GM10266 (cell line): ENCODE data around the gene RAF1.
"Not testable (repeated sequence)": the region's sequence is repeated elsewhere in the genome, so short reads cannot be mapped to it uniquely, and the experiment has no call there.

Source experiments
- DNase-seq: peaks from one replicate; pipeline ENCODE4 v3.0.0; 2012; ENCODE audit errors: extremely low spot score
- TF ChIP-seq, protein P1 (sequence below): IDR thresholded peaks from 2 replicates; pipeline ENCODE4 v1.5.1; 2012; ENCODE audit warnings: mild to moderate bottlenecking, low read depth; ENCODE audit not compliant: control insufficient read depth, insufficient read depth; ENCODE audit errors: missing control alignments

Gene RAF1

GRCh38 chr3:12661926-12662592 is 1.9 kb downstream of the RAF1 start:
- DNase-seq, result no peak
- TF ChIP-seq, protein P1, sequence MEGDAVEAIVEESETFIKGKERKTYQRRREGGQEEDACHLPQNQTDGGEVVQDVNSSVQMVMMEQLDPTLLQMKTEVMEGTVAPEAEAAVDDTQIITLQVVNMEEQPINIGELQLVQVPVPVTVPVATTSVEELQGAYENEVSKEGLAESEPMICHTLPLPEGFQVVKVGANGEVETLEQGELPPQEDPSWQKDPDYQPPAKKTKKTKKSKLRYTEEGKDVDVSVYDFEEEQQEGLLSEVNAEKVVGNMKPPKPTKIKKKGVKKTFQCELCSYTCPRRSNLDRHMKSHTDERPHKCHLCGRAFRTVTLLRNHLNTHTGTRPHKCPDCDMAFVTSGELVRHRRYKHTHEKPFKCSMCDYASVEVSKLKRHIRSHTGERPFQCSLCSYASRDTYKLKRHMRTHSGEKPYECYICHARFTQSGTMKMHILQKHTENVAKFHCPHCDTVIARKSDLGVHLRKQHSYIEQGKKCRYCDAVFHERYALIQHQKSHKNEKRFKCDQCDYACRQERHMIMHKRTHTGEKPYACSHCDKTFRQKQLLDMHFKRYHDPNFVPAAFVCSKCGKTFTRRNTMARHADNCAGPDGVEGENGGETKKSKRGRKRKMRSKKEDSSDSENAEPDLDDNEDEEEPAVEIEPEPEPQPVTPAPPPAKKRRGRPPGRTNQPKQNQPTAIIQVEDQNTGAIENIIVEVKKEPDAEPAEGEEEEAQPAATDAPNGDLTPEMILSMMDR, result no peak

GRCh38 chr3:12661375-12661774 is 2.5 kb downstream of the RAF1 start:
- DNase-seq, result not testable (repeated sequence)

GRCh38 chr3:12660196-12660595 is 3.7 kb downstream of the RAF1 start:
- TF ChIP-seq, protein P1, result no peak

DNA sequence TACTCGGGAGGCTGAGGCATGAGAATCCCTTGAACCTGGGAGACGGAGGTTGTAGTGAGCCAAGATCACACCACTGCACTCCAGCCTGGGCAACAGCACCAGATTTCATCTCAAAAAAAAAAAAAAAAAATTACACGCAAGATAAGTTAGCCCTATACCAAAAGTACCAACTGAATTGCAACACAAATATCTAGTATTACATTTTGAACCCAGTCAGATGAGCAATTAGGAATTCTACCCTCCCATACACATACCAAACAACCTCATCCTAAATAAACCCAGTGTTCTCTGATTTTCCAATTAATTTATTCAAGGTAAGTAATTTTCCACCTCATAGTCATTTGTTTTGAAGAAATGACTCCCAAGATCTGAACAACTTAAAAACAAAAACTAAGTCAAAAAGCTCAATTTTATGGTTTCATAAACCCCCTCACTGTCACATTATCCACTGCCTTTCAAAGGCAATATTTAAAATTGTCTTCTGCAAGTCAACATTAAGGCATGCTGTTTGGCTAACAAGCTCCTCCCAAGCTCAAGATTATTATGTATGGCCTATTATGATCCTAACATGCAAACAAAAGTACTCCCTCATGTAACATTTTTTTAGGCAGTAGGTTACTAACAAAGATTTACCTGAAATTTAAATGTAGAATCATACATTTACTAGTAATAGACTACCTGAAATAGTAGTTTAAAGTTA is 4.5 kb downstream of the RAF1 start:
- no peak for DNase-seq
- TF ChIP-seq, protein P1, result no peak

More at GRCh38 chr3:12660196-12660595, 3.7 kb downstream of the RAF1 start:
- no peak for DNase-seq

GRCh38 chr3:12658593-12659058 is 5.3 kb downstream of the RAF1 start:
- no peak for DNase-seq
- TF ChIP-seq, protein P1, result no peak

DNA sequence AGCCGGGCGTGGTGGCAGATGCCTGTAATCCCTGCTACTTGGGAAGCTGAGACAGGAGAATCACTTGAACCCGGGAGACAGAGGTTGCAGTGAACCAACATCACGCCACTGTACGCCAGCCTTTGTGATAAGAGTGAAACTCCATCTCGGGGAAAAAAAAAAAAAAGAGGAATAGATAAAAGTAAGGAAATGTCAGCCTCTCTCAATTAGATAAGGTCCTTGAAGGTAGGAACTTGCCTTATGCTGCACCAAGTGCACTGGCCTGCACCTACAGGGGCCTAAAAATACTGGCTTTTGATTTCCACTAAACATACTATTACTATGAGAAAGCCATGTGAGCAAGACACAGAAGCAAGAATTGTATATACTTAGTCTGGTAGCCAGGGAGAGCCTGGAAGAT is 7.1 kb downstream of the RAF1 start:
- TF ChIP-seq, protein P1, result no peak
- no peak for DNase-seq

GRCh38 chr3:12656193-12656592 is 7.7 kb downstream of the RAF1 start:
- DNase-seq, result no peak
- TF ChIP-seq, protein P1, result no peak

DNA sequence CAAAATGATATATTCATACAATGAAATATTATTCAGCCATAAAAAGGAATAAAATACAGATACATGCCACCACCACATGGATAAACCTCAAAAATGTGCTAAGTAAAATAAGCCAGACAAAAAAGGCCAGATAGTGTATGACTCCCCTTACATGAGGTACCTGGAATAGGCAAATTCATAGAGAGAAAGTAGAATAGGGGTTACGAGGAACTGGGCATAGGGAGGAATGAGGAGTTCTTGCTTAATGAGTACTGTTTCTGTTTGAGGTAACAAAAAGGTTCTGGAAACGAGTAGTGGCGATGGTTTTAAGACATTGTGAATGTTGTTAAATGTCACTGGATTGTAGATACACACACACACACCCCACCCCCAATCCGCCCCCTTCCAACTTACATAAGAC is 8.2 kb downstream of the RAF1 start:
- no peak for DNase-seq
- TF ChIP-seq, protein P1, result no peak
